ENCODE measurements around the gene CROCC. TPM values are rescaled to one million over a fixed set of nuclear protein-coding genes. Genes with fewer than 3 reads are reported as not detected.
"Not testable (repeated sequence)": the region's sequence is repeated elsewhere in the genome, so short reads cannot be mapped to it uniquely, and the experiment has no call there.

The CROCC gene
- total RNA-seq, 2 experiments from 2014 or later, result 36.3 to 54.1 TPM

DNA sequence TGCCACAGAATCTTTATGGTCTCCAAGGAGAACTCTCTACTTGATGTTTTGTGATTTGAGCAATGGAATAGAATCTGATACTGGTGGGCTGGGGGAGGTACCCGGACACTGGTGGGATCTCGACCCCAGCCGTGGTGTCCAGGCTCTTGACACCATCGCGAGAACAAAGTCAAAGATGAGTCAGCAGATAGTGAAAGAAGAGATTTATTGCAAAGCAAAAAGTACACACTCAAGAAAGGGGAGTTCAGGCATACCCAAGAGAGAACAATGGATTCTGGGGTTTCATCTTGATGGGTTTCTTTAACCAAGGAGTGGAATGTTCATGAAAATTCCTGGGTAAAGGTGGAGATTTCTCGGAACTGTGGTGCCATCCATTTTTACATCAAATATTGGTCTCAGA lies 27.4 kb upstream of the CROCC start:
- H3K4me3 ChIP-seq (ENCODE audit: low read depth, low read length, poor library complexity, severe bottlenecking); H3K27ac ChIP-seq (ENCODE audit: low read depth, low read length, poor library complexity, severe bottlenecking); H2AFZ ChIP-seq (ENCODE audit: low read length); H3K36me3 ChIP-seq (ENCODE audit: insufficient read depth, low read length); H3K79me2 ChIP-seq (ENCODE audit: insufficient read depth, low read depth, low read length); H3K9me2 ChIP-seq (ENCODE audit: insufficient read depth, low read length); POLR2A ChIA-PET; H3K9me3 ChIP-seq (ENCODE audit: low read length); DNase-seq (ENCODE audit: low spot score); BruUV-seq (replicated peaks); CTCF ChIA-PET (ENCODE audit: unreplicated experiment); H4K20me1 ChIP-seq (ENCODE audit: insufficient read depth, low read length); intact Hi-C loops (cut with micrococcal nuclease; ENCODE audit: unreplicated experiment): not testable (repeated sequence)
- peaks cover 28% of the 10 kb centered on the region for H3K4me1 ChIP-seq (ENCODE audit: insufficient read depth, low read length, poor library complexity, severe bottlenecking)
- H3K4me2 ChIP-seq (ENCODE audit: low read length), result 0 out of 2 replicates have a peak overlapping the region, but pooled peaks have one; percentile 74

DNA sequence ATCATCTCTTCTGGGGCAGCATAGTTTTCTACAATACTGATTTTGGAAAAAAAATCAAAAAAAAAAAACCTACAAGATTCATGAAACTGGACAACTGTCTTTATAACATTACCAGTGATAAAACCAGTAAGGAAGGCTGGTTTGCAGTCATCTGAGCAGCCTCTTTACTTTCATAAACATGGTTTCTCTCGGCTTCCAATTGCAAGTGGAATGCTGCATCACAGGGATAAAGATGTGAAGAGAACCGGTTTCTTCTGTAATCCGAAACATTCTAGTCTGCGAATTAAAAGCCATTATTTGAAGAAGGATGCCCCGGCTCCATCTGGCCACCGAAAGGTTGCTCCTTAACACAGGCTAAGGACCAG lies 26.5 kb upstream of the CROCC start:
- H3K79me2 ChIP-seq (ENCODE audit: insufficient read depth, low read depth, low read length); H3K9me3 ChIP-seq (ENCODE audit: low read length); CTCF ChIA-PET (ENCODE audit: unreplicated experiment); H3K9me2 ChIP-seq (ENCODE audit: insufficient read depth, low read length); H4K20me1 ChIP-seq (ENCODE audit: insufficient read depth, low read length); H3K36me3 ChIP-seq (ENCODE audit: insufficient read depth, low read length); intact Hi-C loops (cut with micrococcal nuclease; ENCODE audit: unreplicated experiment); DNase-seq (ENCODE audit: low spot score): not testable (repeated sequence)
- BruUV-seq (replicated peaks), result TSS peak; percentile 99
- Histone ChIP-seq H3K27ac (ENCODE audit: low read depth, low read length, poor library complexity, severe bottlenecking) (peak overlapping the region; percentile 84), H3K4me1 (ENCODE audit: insufficient read depth, low read length, poor library complexity, severe bottlenecking) (peaks cover 30% of the 10 kb centered on the region), H2AFZ (ENCODE audit: low read length) (peak overlapping the region; percentile 88), H3K4me2 (ENCODE audit: low read length) (peak overlapping the region; percentile 74), H3K4me3 (ENCODE audit: low read depth, low read length, poor library complexity, severe bottlenecking) (peak overlapping the region; percentile 66)
- POLR2A ChIA-PET, result interaction anchor here (0.8 kb wide), 1 partner anchor 21 kb away, joined by 3 read pairs; no protein-coding TSS in a partner anchor

DNA sequence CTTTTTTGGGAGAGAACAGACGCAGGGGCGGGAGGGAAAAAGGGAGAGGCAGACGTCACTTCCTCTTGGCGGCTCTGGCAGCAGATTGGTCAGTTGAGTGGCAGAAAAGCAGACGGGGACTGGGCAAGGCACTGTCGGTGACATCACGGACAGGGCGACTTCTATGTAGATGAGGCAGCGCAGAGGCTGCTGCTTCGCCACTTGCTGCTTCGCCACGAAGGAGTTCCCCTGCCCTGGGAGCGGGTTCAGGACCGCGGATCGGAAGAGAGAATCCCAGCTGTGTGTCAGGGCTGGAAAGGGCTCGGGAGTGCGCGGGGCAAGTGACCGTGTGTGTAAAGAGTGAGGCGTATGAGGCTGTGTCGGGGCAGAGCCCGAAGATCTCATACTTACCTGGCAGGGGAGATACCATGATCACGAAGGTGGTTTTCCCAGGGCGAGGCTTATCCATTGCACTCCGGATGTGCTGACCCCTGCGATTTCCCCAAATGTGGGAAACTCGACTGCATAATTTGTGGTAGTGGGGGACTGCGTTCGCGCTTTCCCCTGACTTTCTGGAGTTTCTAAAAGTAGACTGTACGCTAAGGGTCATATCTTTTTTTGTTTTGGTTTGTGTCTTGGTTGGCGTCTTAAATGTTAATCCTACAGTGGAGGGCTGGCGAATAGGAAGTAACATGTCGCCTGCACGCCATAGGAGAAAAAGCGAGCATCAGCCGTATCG lies 26.0 kb upstream of the CROCC start, which contains the start of gene RNU1-2:
RNU1-2 (plus strand) TSS at position 383 of the 718 bp plus-strand sequence.
- H3K36me3 ChIP-seq (ENCODE audit: insufficient read depth, low read length); H4K20me1 ChIP-seq (ENCODE audit: insufficient read depth, low read length); H3K79me2 ChIP-seq (ENCODE audit: insufficient read depth, low read depth, low read length); H3K9me2 ChIP-seq (ENCODE audit: insufficient read depth, low read length); CTCF ChIA-PET (ENCODE audit: unreplicated experiment); H3K9me3 ChIP-seq (ENCODE audit: low read length): not testable (repeated sequence)
- peak within 1 kb of the TSS; percentile 84 for H3K27ac ChIP-seq (ENCODE audit: low read depth, low read length, poor library complexity, severe bottlenecking)
- peak; percentile 97 for DNase-seq (ENCODE audit: low spot score)
- peak within 1 kb of the TSS; percentile 66 for H3K4me3 ChIP-seq (ENCODE audit: low read depth, low read length, poor library complexity, severe bottlenecking)
- H3K4me1 ChIP-seq (ENCODE audit: insufficient read depth, low read length, poor library complexity, severe bottlenecking), result peaks cover 35% of the 10 kb centered on the region
- POLR2A ChIA-PET, result interaction anchor here (0.8 to 1.3 kb wide), 2 partner anchors 9 to 22 kb away, joined by 3 to 4 read pairs; no protein-coding TSS in a partner anchor
- peak within 1 kb of the TSS; percentile 74 for H3K4me2 ChIP-seq (ENCODE audit: low read length)
- intact Hi-C loops (cut with micrococcal nuclease; ENCODE audit: unreplicated experiment), result loop anchor here (1.0 kb wide), 1 partner anchor 9 kb away; no protein-coding TSS in a partner anchor
- BruUV-seq (replicated peaks), result TSS peak; percentile 97
- H2AFZ ChIP-seq (ENCODE audit: low read length), result peak within 1 kb of the TSS; percentile 88

DNA sequence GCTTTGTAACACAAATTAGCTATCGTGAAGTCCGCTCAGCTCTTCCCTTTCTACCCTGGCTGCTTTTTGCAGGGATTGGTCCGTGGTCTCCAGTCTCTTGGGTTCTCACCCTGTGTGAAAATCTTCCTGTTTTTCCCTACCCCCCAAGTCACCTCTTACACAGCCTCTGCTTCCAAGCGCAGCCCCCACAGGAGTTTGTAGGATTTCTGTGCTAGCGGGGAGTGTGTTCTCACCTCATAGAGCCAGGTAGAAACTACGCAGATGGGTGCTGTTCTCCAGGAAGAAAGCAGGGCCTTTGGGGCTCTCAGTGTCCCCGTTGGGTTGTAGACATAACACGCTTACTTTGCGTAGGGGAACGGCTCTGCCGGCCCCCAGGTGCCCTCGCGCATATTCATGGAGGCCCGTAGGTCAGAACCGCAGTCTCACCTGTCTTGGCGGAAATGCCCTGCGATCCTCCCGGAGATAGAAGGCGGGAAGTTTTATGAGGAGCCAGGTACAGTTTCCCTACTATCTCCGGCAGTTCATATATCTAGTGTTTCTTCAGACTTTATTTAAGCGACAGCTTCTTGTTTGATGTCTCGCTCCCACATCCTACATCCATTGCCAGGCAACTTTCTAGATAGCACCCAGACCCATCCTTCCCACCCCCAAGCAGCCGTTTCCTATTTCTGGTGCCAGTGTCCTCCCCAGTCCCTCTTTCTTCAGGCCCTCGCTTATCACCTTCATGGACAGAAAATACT lies 25.2 kb upstream of the CROCC start:
- H3K9me3 ChIP-seq (ENCODE audit: low read length); H4K20me1 ChIP-seq (ENCODE audit: insufficient read depth, low read length); BruUV-seq (replicated peaks); H3K36me3 ChIP-seq (ENCODE audit: insufficient read depth, low read length); H3K79me2 ChIP-seq (ENCODE audit: insufficient read depth, low read depth, low read length); CTCF ChIA-PET (ENCODE audit: unreplicated experiment); H3K9me2 ChIP-seq (ENCODE audit: insufficient read depth, low read length): not testable (repeated sequence)
- POLR2A ChIA-PET, result interaction anchor here (1.3 kb wide), 1 partner anchor 8 kb away, joined by 4 read pairs; no protein-coding TSS in a partner anchor
- peak; percentile 90 for DNase-seq (ENCODE audit: low spot score)
- Histone ChIP-seq H3K27ac (ENCODE audit: low read depth, low read length, poor library complexity, severe bottlenecking) (peak overlapping the region; percentile 84), H2AFZ (ENCODE audit: low read length) (peak overlapping the region; percentile 60; the same call in 1 of the 2 replicates), H3K4me3 (ENCODE audit: low read depth, low read length, poor library complexity, severe bottlenecking) (peak overlapping the region; percentile 60), H3K4me2 (ENCODE audit: low read length) (peak overlapping the region; percentile 63), H3K4me1 (ENCODE audit: insufficient read depth, low read length, poor library complexity, severe bottlenecking) (peaks cover 42% of the 10 kb centered on the region)
- intact Hi-C loops (cut with micrococcal nuclease; ENCODE audit: unreplicated experiment), result loop anchor here (1.0 kb wide), 1 partner anchor 8 kb away; no protein-coding TSS in a partner anchor

DNA sequence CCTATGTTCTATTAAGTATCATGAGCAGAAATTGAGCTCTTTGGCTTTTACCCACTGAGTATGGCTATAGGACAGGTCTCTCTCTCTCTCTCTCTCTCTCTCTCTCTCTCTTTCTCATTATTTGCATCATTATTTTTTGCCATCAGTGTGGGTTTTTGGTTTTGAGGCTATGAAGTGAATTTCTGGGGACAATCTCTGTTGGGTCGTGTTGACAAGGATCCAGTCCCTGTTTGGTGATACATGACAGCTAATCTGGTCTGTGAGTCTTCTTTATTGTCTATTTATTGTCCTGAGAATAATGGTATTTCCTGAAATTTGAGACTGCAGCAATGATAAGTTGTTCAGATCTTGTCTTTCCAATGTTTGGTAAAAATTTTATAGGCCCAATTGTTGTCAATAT lies 24.1 kb upstream of the CROCC start:
- peaks cover 54% of the 10 kb centered on the region for H3K4me1 ChIP-seq (ENCODE audit: insufficient read depth, low read length, poor library complexity, severe bottlenecking)
- H3K79me2 ChIP-seq (ENCODE audit: insufficient read depth, low read depth, low read length); H2AFZ ChIP-seq (ENCODE audit: low read length); H3K4me3 ChIP-seq (ENCODE audit: low read depth, low read length, poor library complexity, severe bottlenecking); H3K9me2 ChIP-seq (ENCODE audit: insufficient read depth, low read length); CTCF ChIA-PET (ENCODE audit: unreplicated experiment); DNase-seq (ENCODE audit: low spot score); H4K20me1 ChIP-seq (ENCODE audit: insufficient read depth, low read length); H3K36me3 ChIP-seq (ENCODE audit: insufficient read depth, low read length); intact Hi-C loops (cut with micrococcal nuclease; ENCODE audit: unreplicated experiment); H3K9me3 ChIP-seq (ENCODE audit: low read length); H3K27ac ChIP-seq (ENCODE audit: low read depth, low read length, poor library complexity, severe bottlenecking); BruUV-seq (replicated peaks): not testable (repeated sequence)
- H3K4me2 ChIP-seq (ENCODE audit: low read length), result peak overlapping the region; percentile 14; the same call in 1 of the 2 replicates
- POLR2A ChIA-PET, result interaction anchor here (0.7 kb wide), 1 partner anchor 9 kb away, joined by 3 read pairs; no protein-coding TSS in a partner anchor

DNA sequence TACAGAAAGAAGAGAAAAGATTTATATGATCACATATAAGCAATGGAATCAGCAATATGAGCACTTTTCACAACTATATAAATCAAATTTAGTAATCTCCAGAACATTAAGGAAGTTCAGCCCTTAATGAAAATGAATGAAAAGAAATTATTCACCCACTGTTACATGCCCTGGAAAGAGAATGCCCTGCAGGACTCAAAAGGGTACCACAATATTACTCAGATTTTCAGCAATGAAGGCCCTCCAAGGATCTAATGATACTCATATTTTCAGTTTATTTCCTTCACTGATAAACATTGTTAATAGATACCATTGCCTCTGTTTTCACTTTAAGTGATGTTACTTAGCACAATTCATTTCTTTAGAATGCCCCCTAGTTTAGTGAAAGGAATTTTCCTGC lies 23.4 kb upstream of the CROCC start:
- Histone ChIP-seq H3K4me2 (ENCODE audit: low read length) (0 out of 2 replicates have a peak overlapping the region, but pooled peaks have one; percentile 14), H3K4me1 (ENCODE audit: insufficient read depth, low read length, poor library complexity, severe bottlenecking) (peaks cover 61% of the 10 kb centered on the region), H2AFZ (ENCODE audit: low read length) (peak overlapping the region; percentile 30; the same call in 1 of the 2 replicates)
- intact Hi-C loops (cut with micrococcal nuclease; ENCODE audit: unreplicated experiment); H3K9me3 ChIP-seq (ENCODE audit: low read length); POLR2A ChIA-PET; DNase-seq (ENCODE audit: low spot score); CTCF ChIA-PET (ENCODE audit: unreplicated experiment); H3K36me3 ChIP-seq (ENCODE audit: insufficient read depth, low read length); BruUV-seq (replicated peaks); H3K4me3 ChIP-seq (ENCODE audit: low read depth, low read length, poor library complexity, severe bottlenecking); H3K79me2 ChIP-seq (ENCODE audit: insufficient read depth, low read depth, low read length); H3K9me2 ChIP-seq (ENCODE audit: insufficient read depth, low read length); H3K27ac ChIP-seq (ENCODE audit: low read depth, low read length, poor library complexity, severe bottlenecking); H4K20me1 ChIP-seq (ENCODE audit: insufficient read depth, low read length): not testable (repeated sequence)
